Choroid plexus epithelial cell (primary cell): ENCODE results near the gene ACSL5.

ENCODE experiments used
- DNase-seq: peaks from one replicate; pipeline ENCODE4 v3.0.0-alpha.2; 2010; ENCODE audit warnings: low read depth
- H3K4me3 ChIP-seq: 2 replicates; pipeline ENCODE4 v1.5.1; 2011; ENCODE audit warnings: low read depth, mild to moderate bottlenecking, control low read depth, low read length, moderate library complexity
- CTCF ChIP-seq: conservative IDR thresholded peaks from 2 replicates; pipeline ENCODE4 v1.5.1; 2011; ENCODE audit warnings: low read depth, mild to moderate bottlenecking, control low read depth, inconsistent platforms, low read length, moderate library complexity

The ACSL5 gene

GRCh38 chr10:112446055-112446854 lies 72.3 kb downstream of the ACSL5 start:
- H3K4me3 ChIP-seq, result peak overlapping the region; percentile 99
- DNase-seq, result peak; percentile 27
- TF ChIP-seq CTCF, result no peak

GRCh38 chr10:112446855-112447619 lies 73.1 kb downstream of the ACSL5 start, which contains the start of the genes VTI1A and ZDHHC6:
Gene VTI1A, plus strand, starts transcription at chr10:112447215. Its CDS starts 159 bp downstream, at chr10:112447374.
Gene ZDHHC6, minus strand, starts transcription at chr10:112446914. Its CDS starts 1,478 bp downstream, at chr10:112445436.
- H3K4me3 ChIP-seq, result peak within 1 kb of the TSS; percentile 99
- peak; percentile 43 for TF ChIP-seq CTCF
- DNase-seq, result peak; percentile 86

- DNase-seq, result no peak
- H3K4me3 ChIP-seq, result peak overlapping the region; percentile 99
- no peak for TF ChIP-seq CTCF
Observed at GRCh38 chr10:112447620-112447928, 73.7 kb downstream of the ACSL5 start.

- no peak for TF ChIP-seq CTCF
Observed at GRCh38 chr10:112448888-112449287, 75.0 kb downstream of the ACSL5 start.

GRCh38 chr10:112454910-112455779 lies 81.2 kb downstream of the ACSL5 start:
- DNase-seq, result no peak
- TF ChIP-seq CTCF, result no peak
- no peak overlapping the region for H3K4me3 ChIP-seq

More at GRCh38 chr10:112448888-112449287, 75.0 kb downstream of the ACSL5 start:
- no peak overlapping the region for H3K4me3 ChIP-seq
- DNase-seq, result no peak

GRCh38 chr10:112456533-112456932 lies 82.6 kb downstream of the ACSL5 start:
- no peak for DNase-seq

More at GRCh38 chr10:112456533-112456932, 82.6 kb downstream of the ACSL5 start:
- TF ChIP-seq CTCF, result no peak
- no peak overlapping the region for H3K4me3 ChIP-seq
